NCI-H446 (cell line): Measurements from ENCODE around the gene GINS1.
A peak's percentile ranks its signal among the peaks of the same experiment; 100 is the strongest.
"Not testable (repeated sequence)": the region's sequence is repeated elsewhere in the genome, so short reads cannot be mapped to it uniquely, and the experiment has no call there.

Source experiments
- DNase-seq, 2 experiments: peaks; one replicate each; lab custom pipeline; 2025; lab: John Stamatoyannopoulos, UW

The GINS1 gene

GRCh38 chr20:25453035-25453810 lies 45.8 kb downstream of the GINS1 start:
- DNase-seq = peak; percentile 20 to 56

GRCh38 chr20:25454153-25454900 lies 46.9 kb downstream of the GINS1 start:
- no peak for DNase-seq

GRCh38 chr20:25457886-25458680 lies 50.6 kb downstream of the GINS1 start:
- no peak for DNase-seq

- no peak for DNase-seq
Observed at GRCh38 chr20:25459111-25459830, 51.8 kb downstream of the GINS1 start.

- no peak for DNase-seq
Observed at GRCh38 chr20:25459916-25460535, 52.6 kb downstream of the GINS1 start.

- DNase-seq = no peak
Observed at GRCh38 chr20:25460566-25461280, 53.2 kb downstream of the GINS1 start.

GRCh38 chr20:25461281-25461650 lies 53.8 kb downstream of the GINS1 start:
- no peak for DNase-seq

- DNase-seq = no peak
Observed at GRCh38 chr20:25461786-25462545, 54.5 kb downstream of the GINS1 start.

GRCh38 chr20:25464501-25465242 lies 57.2 kb downstream of the GINS1 start:
- no peak for DNase-seq

- no peak for DNase-seq
Observed at GRCh38 chr20:25465243-25466135, 58.0 kb downstream of the GINS1 start.

- DNase-seq = no peak
Observed at GRCh38 chr20:25466846-25467245, 59.4 kb downstream of the GINS1 start.

- no peak for DNase-seq
Observed at GRCh38 chr20:25467441-25467840, 60.0 kb downstream of the GINS1 start.

- DNase-seq = no peak
Observed at GRCh38 chr20:25468126-25469075, 60.9 kb downstream of the GINS1 start.

GRCh38 chr20:25469558-25469957 lies 62.1 kb downstream of the GINS1 start:
- no peak for DNase-seq

GRCh38 chr20:25470045-25470444 lies 62.6 kb downstream of the GINS1 start:
- no peak for DNase-seq

GRCh38 chr20:25471020-25471419 lies 63.5 kb downstream of the GINS1 start:
- no peak for DNase-seq

- DNase-seq = not testable (repeated sequence)
Observed at GRCh38 chr20:25473297-25473696, 65.8 kb downstream of the GINS1 start.
